ENCODE results near the gene ATP8A2.

The ATP8A2 gene

DNA sequence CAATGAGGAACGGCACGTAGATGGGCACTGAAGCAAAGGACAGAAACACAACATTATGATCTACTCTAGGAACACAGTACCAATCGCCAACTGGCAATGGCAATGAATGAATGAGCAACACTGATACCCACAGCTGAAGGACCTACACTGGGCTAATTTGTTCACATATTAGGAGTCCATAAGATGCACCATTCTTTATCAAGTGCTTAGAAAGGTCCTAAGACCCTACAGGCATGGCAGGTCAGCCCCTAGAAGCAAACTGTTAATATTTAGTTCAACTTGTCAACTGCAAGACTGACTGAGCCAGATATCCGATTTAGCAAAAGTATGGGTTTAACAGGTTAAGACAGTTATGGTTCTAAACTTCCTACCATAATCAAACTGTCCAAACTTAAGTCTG is 675.3 kb downstream of the ATP8A2 start:
- peaks cover 3% of the 10 kb centered on the region for H3K27me3 ChIP-seq (replicated peaks; ENCODE audit: control insufficient read depth, insufficient read depth, low read length)

DNA sequence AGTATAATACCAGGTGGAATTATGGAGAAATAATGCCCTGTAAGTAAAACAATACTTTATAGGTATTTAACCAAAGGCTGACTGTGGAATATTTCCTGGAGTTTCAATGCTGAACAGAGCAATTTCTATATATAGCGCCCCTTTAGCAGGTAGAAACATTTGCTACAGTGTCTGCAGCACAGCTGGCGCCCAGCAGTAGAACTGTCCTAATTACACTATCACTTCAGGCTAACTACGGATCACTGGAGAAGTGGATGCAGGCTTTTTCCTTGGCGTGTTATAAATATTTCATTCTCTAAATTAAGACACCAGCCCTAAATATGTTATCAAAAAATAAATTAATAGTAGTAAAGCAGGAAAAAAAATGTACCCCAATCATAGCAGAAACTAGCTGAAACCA is 677.0 kb downstream of the ATP8A2 start:
- no peak overlapping the region for H3K4me3 ChIP-seq (replicated peaks; ENCODE audit: low read depth, low read length)
- peaks cover 3% of the 10 kb centered on the region for H3K27me3 ChIP-seq (replicated peaks; ENCODE audit: control insufficient read depth, insufficient read depth, low read length)
- TF ChIP-seq, protein P1, sequence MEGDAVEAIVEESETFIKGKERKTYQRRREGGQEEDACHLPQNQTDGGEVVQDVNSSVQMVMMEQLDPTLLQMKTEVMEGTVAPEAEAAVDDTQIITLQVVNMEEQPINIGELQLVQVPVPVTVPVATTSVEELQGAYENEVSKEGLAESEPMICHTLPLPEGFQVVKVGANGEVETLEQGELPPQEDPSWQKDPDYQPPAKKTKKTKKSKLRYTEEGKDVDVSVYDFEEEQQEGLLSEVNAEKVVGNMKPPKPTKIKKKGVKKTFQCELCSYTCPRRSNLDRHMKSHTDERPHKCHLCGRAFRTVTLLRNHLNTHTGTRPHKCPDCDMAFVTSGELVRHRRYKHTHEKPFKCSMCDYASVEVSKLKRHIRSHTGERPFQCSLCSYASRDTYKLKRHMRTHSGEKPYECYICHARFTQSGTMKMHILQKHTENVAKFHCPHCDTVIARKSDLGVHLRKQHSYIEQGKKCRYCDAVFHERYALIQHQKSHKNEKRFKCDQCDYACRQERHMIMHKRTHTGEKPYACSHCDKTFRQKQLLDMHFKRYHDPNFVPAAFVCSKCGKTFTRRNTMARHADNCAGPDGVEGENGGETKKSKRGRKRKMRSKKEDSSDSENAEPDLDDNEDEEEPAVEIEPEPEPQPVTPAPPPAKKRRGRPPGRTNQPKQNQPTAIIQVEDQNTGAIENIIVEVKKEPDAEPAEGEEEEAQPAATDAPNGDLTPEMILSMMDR (IDR thresholded peaks at IDR 0.05; ENCODE audit: insufficient read depth, low read length, poor library complexity, severe bottlenecking): no peak
- DNase-seq (ENCODE audit: extremely low read depth, insufficient read length): no peak
- H3K36me3 ChIP-seq (ENCODE audit: control insufficient read depth, insufficient read depth, low read length): no peaks in the 10 kb centered on the region

More for the DNA sequence above, 675.3 kb downstream of the ATP8A2 start:
- Histone ChIP-seq H3K4me3 (replicated peaks; ENCODE audit: low read depth, low read length) (no peak overlapping the region), H3K36me3 (ENCODE audit: control insufficient read depth, insufficient read depth, low read length) (no peaks in the 10 kb centered on the region)
- no peak for DNase-seq (ENCODE audit: extremely low read depth, insufficient read length)
- TF ChIP-seq, protein P1 (IDR thresholded peaks at IDR 0.05; ENCODE audit: insufficient read depth, low read length, poor library complexity, severe bottlenecking): no peak

DNA sequence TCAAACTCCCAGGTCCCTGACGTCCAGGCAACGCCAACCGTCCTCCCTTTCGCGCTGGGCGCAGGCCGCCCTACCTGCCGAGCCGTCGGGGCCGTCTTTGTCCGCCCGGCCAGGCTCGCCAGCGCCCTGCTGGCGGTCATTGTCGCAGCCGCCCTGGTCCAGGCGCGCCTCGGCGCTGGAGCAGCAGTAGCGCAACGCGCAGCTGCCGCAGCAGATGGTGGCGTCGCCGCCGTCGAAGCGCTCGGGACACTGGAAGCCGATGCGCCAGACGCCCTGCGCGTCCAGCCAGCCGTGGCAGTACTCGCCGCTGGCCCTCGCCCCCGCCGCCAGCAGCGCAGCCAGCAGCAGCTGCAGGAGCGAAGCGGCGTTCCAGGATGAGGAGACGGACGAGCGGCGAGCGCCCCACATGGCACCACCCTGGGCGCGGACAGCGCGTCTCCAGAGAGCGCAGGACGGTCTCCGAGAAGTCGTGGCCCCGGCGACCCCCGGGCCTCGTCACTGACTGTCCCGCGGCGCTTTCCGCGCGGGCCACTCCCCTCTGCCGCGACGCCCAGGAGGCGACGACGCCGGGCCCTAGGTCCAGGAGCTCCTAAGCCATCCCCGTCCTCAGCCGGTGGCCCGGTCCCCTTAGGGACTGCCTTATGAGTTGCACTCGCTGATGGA is 678.9 kb downstream of the ATP8A2 start:
- H3K27me3 ChIP-seq (replicated peaks; ENCODE audit: control insufficient read depth, insufficient read depth, low read length): peaks cover 3% of the 10 kb centered on the region
- TF ChIP-seq, protein P1 (IDR thresholded peaks at IDR 0.05; ENCODE audit: insufficient read depth, low read length, poor library complexity, severe bottlenecking): no peak
- DNase-seq (ENCODE audit: extremely low read depth, insufficient read length): no peak

DNA sequence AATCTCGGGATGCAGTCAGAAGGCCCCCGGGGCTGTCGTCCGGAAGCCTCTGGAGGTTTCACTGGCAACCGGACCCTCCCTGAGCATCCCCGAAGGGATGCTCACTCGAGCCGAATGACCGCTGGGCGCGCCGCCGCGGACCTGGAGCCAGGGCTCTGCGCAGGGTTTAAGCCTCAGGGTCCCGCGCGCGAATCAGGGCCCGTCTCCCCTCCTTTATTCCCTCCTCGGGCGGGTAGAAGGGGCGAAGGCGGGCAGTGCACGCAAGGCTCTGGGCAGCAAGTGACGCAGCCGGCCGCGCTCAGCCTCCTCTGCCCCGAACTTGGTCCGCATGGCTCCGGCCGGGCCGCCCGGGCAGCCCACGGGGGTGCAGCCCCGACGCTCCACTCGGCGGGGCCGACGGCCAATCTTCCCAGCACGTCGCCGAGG is 679.5 kb downstream of the ATP8A2 start:
- Histone ChIP-seq H3K4me3 (replicated peaks; ENCODE audit: low read depth, low read length) (no peak overlapping the region), H3K27me3 (replicated peaks; ENCODE audit: control insufficient read depth, insufficient read depth, low read length) (peaks cover 3% of the 10 kb centered on the region)
- TF ChIP-seq, protein P1 (IDR thresholded peaks at IDR 0.05; ENCODE audit: insufficient read depth, low read length, poor library complexity, severe bottlenecking): no peak

More for the DNA sequence above, 678.9 kb downstream of the ATP8A2 start:
- no peaks in the 10 kb centered on the region for H3K36me3 ChIP-seq (ENCODE audit: control insufficient read depth, insufficient read depth, low read length)
- no peak overlapping the region for H3K4me3 ChIP-seq (replicated peaks; ENCODE audit: low read depth, low read length)

DNA sequence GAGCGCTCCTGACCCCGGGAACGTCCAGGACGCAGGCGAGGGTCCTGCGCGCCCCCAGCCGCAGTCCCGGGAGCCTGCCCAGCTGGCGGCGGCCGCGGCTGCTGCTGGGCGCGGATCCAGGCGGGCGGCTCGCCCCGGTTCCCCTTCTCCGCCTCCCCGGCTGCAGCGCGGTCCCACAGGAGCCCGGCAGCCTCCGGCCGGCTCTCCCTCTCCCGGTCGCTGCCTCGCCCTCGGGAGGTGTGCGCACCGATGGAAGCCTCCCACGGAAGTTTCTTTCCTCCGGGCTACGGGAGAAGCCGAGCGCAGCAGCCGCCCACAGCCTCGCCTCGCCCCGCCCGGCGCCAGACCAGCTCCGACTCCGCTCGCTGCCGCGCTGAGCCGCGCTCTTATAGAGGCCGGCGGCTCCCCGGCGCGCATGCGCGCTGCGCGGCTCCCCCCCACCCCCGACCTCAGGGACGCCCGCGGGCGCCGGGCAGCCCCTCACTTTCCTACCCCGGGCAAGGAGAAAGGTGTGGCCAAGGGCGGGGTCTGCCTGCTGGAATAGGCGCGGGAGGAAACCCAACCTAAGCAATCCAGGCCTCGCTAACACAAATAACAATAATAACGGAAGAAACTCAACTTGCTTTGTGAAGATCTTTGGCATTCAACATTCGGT is 680.0 kb downstream of the ATP8A2 start, which contains the start of gene SHISA2:
Gene SHISA2, minus strand, starts transcription at position 360 of the 655 bp plus-strand sequence. CDS start 1,041 bp downstream, outside the sequence.
- TF ChIP-seq, protein P1 (IDR thresholded peaks at IDR 0.05; ENCODE audit: insufficient read depth, low read length, poor library complexity, severe bottlenecking): no peak
- DNase-seq (ENCODE audit: extremely low read depth, insufficient read length): no peak
- peaks cover 3% of the 10 kb centered on the region for H3K27me3 ChIP-seq (replicated peaks; ENCODE audit: control insufficient read depth, insufficient read depth, low read length)
- H3K36me3 ChIP-seq (ENCODE audit: control insufficient read depth, insufficient read depth, low read length): no peaks in the 10 kb centered on the region
- H3K4me3 ChIP-seq (replicated peaks; ENCODE audit: low read depth, low read length): no peak within 1 kb of the TSS

More for the DNA sequence above, 679.5 kb downstream of the ATP8A2 start:
- no peaks in the 10 kb centered on the region for H3K36me3 ChIP-seq (ENCODE audit: control insufficient read depth, insufficient read depth, low read length)
- no peak for DNase-seq (ENCODE audit: extremely low read depth, insufficient read length)

All from GM06990 (cell line).